ENCODE measurements around the gene CBLB. TPM values are rescaled to one million over a fixed set of nuclear protein-coding genes. Genes with fewer than 3 reads are reported as not detected.

Gene CBLB
- total and polyA plus RNA-seq, 9 of the 15 experiments (the other 6 are each of a cell fraction or from before 2014, with no cell fraction given), result 1.8 to 8.1 (median 5.3) TPM

- POLR2A ChIA-PET, result interaction anchor here (0.6 kb wide), 1 partner anchor 1043 kb away, joined by 3 read pairs; no protein-coding TSS in a partner anchor
- Histone ChIP-seq H3K4me2 (ENCODE audit: insufficient read depth, low read length) (no peak overlapping the region), H3K4me1 (replicated peaks in 1 of 2; ENCODE audit: control insufficient read depth in 2 of 2, insufficient read depth in 2 of 2, low read length in 2 of 2) (no peaks in the 10 kb centered on the region), H2AFZ (ENCODE audit: low read depth, low read length) (no peak overlapping the region), H3K9me1 (ENCODE audit: control insufficient read depth, insufficient read depth, low read length) (no peaks in the 10 kb centered on the region), H4K20me1 (replicated peaks; ENCODE audit: control insufficient read depth, insufficient read depth, low read length) (no peaks in the 10 kb centered on the region), H3K4me3 (no peak overlapping the region), H3K9ac (ENCODE audit: insufficient read depth in 1 of 2, low read depth in 2 of 2, low read length in 2 of 2) (no peak overlapping the region), H3K27ac (ENCODE audit: extremely low read depth, low read depth, low read length) (no peak overlapping the region), H3K9me3 (replicated peaks; ENCODE audit: control insufficient read depth, insufficient read depth, low read depth, low read length) (no peaks in the 10 kb centered on the region), H3K36me3 (ENCODE audit: control insufficient read depth, insufficient read depth, low read length) (no peaks in the 10 kb centered on the region; the same call in 2 of the 3 replicates), H3K79me2 (ENCODE audit: control insufficient read depth, insufficient read depth, low read length) (no peaks in the 10 kb centered on the region), H3K27me3 (ENCODE audit: control insufficient read depth in 2 of 2, insufficient read depth in 2 of 2, low read length in 2 of 2) (no peaks in the 10 kb centered on the region)
- intact Hi-C loops (cut with micrococcal nuclease) (no loop called here), in situ Hi-C loops (cut with MboI) (no loop called here)
- CTCF ChIA-PET (ENCODE audit: low intra/inter-chr PET ratio), result no interaction called here
- FAIRE-seq (no peak), ATAC-seq (no peak), DNase-seq (ENCODE audit: extremely low read depth in 1 of 4, low spot score in 3 of 4) (no peak)
- TF ChIP-seq ARID2 (IDR thresholded peaks at IDR 0.05), result no peak
- TF ChIP-seq PBX2 (CRISPR knock-in tag; IDR thresholded peaks at IDR 0.05; ENCODE audit: low read depth), result no peak
- TF ChIP-seq PBX2 (tag; conservative IDR thresholded peaks at IDR 0.05; ENCODE audit: low read depth), result no peak
- no peak for TF ChIP-seq NR2F6 (CRISPR knock-in tag; IDR thresholded peaks at IDR 0.05)
- no peak for TF ChIP-seq GTF2E2 (tag; IDR thresholded peaks at IDR 0.05)
- TF ChIP-seq USF2 (CRISPR knock-in tag; IDR thresholded peaks at IDR 0.05), result no peak
- no peak for TF ChIP-seq EWSR1 (IDR thresholded peaks at IDR 0.05; ENCODE audit: borderline replicate concordance, low read depth, partially characterized antibody)
- no peak for TF ChIP-seq SIRT6 (IDR thresholded peaks at IDR 0.05; ENCODE audit: low read depth, low read length)
- no peak for TF ChIP-seq SNIP1 (IDR thresholded peaks at IDR 0.05; ENCODE audit: low read depth)
- TF ChIP-seq ZNF121 (CRISPR knock-in tag; conservative IDR thresholded peaks at IDR 0.05), result no peak
- no peak for TF ChIP-seq NR2C2 (CRISPR knock-in tag; IDR thresholded peaks at IDR 0.05)
- TF ChIP-seq NR2C2 (tag; IDR thresholded peaks at IDR 0.05), result no peak
- TF ChIP-seq ZNF785 (CRISPR knock-in tag; IDR thresholded peaks at IDR 0.05), result no peak
- TF ChIP-seq HCFC1 (IDR thresholded peaks at IDR 0.05; ENCODE audit: low read depth, low read length), result no peak
- no TSS peak for BruUV-seq (replicated peaks)
Observed at GRCh38 chr3:105691053-105691452, 177.8 kb downstream of the CBLB start.

Data from K562 (cell line).